GM21360 (cell line): ENCODE data around the gene RELB.
"Not testable (repeated sequence)": the region's sequence is repeated elsewhere in the genome, so short reads cannot be mapped to it uniquely, and the experiment has no call there.

Experiments
- ATAC-seq: cut with Tn5 transposase; IDR thresholded peaks from one replicate; pipeline ENCODE4 v1.9.1; 2021; ENCODE audit warnings: mild to moderate bottlenecking, moderate library complexity; ENCODE audit not compliant: unreplicated experiment

Gene RELB

DNA sequence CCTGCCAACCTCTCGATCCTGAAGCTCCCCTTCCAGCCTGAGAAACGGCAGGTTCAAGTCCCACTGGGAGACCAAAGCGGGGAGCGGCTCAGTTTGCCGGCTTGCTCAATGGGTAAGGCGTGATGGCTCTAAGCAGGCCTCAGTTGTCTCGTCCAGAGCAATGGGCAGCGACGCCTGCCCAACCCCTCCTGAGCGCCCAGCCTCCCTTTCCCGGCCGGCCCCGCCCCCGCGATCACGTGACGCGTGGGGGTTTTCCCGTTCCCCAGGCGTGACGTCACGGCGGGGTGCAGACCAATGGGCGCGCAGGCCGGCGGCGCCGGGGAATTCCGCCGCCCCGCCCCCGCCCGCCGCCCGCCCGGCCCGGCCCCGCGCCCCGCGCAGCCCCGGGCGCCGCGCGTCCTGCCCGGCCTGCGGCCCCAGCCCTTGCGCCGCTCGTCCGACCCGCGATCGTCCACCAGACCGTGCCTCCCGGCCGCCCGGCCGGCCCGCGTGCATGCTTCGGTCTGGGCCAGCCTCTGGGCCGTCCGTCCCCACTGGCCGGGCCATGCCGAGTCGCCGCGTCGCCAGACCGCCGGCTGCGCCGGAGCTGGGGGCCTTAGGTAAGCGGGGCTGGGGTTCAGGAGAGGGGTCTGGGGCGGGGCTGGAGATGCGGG is at the start of gene RELB:
TSS of gene RELB (plus strand) at position 378 of the 653 bp plus-strand sequence. CDS start at position 494, 116 bp downstream.
- ATAC-seq, result peak; percentile 41

- peak; percentile 5 for ATAC-seq
These were observed 47.0 kb upstream of the RELB start for GRCh38 chr19:44954278-44954648.

DNA sequence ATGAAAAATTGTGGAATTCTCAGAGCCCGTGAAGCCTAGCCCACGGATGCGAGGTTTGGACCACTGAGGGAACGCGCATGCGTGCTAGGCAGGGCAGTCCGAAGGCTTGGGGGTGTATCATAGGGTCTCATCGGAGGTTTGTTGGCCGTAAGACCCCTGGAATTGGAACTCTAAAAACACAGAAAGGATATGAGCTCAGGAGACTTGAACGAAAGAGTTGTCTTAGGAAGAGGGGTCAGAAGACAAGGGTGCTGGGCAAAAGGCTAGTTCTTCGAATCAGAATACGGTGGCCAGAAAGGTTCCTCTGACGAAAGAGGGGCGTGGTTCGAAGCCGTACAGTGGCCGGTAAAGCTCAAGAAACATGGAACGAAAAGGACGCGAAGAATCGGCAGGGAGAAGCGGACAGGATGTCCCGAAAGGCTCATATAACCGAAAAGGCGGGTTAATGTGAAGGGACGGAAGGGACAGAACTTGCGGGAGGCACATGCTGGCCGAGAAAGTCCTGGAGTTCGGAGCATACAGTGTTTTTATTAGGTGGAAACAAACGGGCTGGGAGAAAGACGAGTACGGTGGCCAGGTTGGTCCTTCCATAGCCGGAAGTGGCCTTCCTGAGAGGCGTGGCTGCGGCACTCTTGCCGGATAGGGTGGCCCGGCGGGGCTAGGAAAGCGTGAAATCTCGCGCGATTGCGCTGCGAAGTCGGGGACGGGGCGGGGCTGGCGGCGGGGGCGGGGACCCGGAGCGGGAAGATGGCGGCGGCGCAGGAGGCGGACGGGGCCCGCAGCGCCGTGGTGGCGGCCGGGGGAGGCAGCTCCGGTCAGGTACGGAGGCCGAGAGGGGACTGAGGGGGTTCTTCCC is 46.4 kb upstream of the RELB start, which contains the start of gene CLPTM1:
TSS of gene CLPTM1 (plus strand) at position 732 of the 856 bp plus-strand sequence. CDS start at position 748, 16 bp downstream.
- peak; percentile 74 for ATAC-seq

GRCh38 chr19:44955505-44956439 is 45.5 kb upstream of the RELB start:
- ATAC-seq, result no peak

DNA sequence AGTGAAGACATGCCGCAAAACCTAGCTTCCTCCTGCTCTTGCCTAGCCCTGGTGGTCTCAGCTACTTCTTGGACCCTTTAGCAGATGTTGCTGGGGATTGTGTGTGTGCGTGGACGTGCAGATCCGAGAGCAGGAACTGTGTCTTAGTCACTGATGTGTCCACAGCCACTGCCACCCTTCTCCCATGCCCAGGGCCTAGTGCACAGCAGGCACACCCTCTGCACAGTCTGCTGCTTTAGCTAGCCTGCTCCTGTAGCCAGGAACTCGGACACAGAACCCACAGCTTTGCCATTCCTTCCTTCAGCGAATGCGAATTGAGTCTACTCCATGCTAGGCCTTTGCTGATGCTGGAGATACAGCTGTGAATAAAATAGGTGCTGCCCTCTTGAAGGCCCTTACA is 43.7 kb upstream of the RELB start:
- ATAC-seq, result no peak

- ATAC-seq, result no peak
These were observed 43.2 kb upstream of the RELB start for GRCh38 chr19:44958090-44958489.

- no peak for ATAC-seq
These were observed 41.6 kb upstream of the RELB start for GRCh38 chr19:44959691-44960090.

DNA sequence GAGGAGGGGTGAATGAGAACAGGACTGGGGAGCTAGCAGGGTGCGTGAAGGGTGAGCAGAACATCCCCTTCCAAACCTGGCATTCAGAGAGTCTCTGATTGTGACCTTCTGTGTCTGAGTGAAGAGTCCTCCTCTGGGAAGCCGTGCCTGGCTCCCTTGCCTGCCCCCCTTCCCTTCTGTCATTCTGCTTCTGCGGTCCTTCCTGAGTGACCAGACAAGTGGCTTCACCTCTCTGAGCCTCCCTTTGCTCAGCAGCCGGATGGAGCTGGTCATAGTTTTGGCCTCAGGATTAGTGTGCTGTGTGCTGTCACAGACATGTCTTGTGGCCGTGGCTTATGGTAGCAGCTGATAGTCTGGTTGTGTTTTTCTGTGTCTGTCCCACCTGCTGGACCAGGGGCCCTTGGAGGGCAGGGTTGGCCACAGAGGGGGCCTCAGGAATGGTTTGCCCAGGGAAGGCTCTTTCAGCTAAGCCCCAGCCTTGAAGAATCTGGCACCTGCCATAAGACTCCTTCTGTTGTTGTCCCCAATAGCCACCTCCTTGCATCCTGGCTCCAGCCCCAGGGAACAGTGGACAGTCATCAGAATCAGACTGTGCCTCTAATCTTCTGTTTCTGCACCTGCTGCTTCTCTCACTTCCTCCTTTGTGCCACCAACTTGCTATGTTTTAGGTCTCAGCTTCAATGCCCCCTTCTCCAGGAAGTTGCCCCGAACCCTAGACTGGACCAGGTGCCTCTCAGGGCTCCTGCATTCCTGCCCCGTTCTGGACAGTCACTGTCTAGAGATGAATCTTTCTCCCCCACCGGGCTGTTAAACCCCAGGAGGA is 40.1 kb upstream of the RELB start:
- no peak for ATAC-seq

- no peak for ATAC-seq
These were observed 39.4 kb upstream of the RELB start for GRCh38 chr19:44961821-44962220.

DNA sequence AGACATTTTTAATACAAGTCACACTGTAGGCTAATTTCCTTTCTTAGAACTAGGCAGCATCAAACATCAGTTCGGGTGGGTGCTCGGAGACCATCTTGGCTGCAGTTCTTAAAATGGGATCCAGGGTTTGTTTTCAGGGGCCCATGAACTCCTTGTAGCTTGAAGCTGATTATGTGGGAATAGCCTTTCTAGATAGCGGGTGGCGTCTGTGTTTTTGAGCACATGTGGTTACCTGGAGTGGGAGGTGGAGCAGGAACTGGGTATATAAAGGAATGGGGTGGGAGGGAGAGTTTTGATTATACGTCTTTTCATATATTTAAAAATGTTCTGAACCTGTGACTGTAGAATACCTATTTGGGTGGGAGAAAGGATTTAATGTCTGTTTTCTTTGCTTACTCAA is 33.1 kb upstream of the RELB start:
- ATAC-seq, result no peak

DNA sequence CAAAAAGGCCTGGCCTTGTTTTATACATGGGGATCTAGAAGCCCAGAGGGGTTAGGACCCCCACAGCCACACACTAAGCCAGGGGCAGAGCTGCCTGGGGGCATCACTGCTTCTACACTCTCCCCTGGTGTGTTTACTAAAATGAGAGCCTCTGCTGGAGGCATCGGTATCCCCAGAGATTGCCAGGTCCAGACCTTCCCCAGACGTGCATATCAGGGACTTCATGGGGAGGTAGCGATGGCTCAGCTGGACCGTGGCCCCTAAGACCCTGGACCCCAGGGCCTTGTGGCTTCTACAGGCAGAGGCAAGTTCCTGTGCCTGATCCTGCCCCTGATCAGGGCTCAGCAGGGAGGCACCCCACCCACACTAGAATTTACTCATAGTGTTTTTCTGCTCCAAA is 32.6 kb upstream of the RELB start:
- ATAC-seq, result no peak

DNA sequence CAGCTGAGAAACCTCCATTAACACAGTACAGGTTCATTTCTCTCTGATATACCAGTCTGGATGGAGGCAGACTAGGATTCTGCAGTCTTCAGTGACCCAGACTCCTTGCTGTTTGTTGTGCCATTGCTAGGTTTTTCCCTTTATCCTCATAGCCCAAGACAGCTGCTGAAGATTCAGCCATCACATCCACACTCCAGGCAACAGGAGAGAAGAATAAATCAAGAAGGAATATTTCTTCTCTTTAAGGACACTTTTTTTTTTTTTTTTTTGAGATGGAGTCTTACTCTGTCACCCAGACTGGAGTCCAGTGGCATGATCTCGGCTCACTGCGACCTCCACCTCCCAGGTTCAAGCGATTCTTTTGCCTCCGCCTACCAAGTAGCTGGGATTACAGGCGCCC is 31.8 kb upstream of the RELB start:
- no peak for ATAC-seq

DNA sequence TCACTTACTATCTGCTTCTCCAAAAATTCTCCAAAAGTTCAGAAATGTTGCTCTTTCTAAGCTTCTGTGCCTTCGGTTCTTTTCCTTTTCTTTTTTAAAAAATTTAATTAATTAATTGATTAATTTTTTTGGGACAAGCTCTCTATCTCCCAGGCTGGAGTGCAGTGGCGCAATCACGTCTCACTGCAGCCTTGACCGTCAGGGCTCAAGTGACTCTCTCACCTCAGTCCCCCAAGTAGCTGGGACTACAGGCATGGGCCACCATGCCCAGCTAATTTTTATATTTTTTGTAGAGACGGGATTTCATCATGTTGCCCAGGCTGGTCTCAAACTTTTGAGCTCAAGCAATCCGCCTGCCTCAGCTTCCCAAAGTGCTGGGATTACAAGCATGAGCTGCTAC is 29.8 kb upstream of the RELB start:
- not testable (repeated sequence) for ATAC-seq

DNA sequence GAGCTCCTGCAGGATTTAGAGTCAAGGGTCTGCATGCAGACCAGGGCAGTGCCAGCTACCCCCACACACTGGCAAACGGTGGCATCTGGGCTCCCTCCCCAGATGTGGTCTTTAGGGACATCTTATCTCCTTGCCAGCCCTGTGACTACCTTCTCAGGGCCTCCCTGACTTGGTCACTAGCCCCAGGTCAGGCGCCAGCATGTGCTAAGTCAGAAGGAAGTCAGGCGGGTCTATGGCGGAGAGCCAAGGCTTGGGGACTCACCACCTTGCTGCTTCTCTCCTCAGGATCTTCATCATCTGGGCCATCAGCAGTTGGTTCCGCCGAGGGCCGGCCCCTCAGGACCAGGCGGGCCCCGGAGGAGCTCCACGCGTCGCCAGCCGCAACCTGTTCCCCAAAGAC is 28.5 kb upstream of the RELB start:
- no peak for ATAC-seq

GRCh38 chr19:44973982-44974735 is 27.1 kb upstream of the RELB start:
- no peak for ATAC-seq

- ATAC-seq, result no peak
These were observed 26.4 kb upstream of the RELB start for GRCh38 chr19:44974857-44975256.

DNA sequence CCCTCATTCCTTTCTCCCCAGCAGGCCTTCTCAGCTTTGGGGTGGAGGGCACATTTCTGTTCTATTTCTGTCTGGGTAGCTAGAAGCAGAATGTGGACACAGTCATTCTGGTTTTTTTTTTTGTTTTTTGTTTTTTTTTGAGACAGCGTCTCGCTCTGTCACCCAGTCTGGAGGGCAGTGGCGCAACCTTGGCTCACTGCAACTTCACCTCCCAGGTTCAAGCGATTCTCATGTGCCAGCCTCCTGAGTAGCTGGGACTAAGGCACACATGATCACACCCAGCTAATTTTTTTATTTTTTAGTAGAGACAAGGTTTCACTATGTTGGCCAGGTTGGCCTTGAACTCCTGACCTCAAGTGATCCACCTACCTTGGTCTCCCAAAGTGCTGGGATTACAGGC is 25.8 kb upstream of the RELB start:
- no peak for ATAC-seq

GRCh38 chr19:44984005-44984404 is 17.3 kb upstream of the RELB start:
- no peak for ATAC-seq

DNA sequence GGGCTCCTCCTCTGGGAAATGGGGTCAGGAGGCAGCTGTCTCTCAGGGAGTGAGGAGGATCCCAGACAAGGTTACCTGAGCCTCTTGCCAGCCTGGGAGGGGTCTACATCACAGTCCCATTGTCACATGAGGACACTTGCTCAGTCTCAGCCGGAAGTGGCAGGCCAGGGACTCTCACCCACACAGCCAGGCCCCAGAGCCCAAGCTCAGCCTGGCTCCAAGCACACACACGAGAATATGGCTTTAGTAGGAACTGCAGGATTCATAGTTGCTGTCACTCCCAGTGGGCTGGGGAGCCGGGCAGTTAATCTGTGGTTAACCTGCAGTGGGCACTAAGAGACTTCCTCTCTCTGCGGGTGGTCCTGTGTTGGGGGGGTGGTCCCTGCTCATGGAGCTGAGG is 15.8 kb upstream of the RELB start:
- ATAC-seq, result no peak

DNA sequence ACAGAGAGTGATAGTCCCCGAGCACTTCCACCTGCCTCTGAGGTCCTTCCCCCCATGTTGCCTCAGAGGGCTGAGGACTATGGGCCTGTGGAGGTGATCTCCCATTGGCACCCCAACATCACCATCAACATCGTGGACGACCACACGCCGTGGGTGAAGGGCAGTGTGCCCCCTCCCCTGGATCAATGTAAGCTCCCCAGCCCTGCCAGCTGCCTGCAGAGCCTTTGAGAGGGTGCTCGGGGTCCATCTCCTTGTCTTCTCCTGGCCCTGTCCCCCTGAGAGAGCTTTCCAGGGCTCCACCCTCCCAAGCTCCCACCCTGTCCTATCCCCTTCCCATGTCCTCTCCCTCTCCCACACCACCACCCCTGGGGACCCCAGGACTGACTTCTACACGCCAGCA is 14.9 kb upstream of the RELB start:
- ATAC-seq, result no peak
